Activated T-cell treated with anti-CD3 and anti-CD28 coated beads, Interleukin-2, amount 50 U/mL, for 48 hours (primary cell): ENCODE measurements around the gene EHMT1.
"Not testable (repeated sequence)": the region's sequence is repeated elsewhere in the genome, so short reads cannot be mapped to it uniquely, and the experiment has no call there.

Source experiments
- DNase-seq, 2 experiments: peaks; one replicate each; pipeline ENCODE4 v3.0.0-alpha.2; 2020

Gene EHMT1

DNA sequence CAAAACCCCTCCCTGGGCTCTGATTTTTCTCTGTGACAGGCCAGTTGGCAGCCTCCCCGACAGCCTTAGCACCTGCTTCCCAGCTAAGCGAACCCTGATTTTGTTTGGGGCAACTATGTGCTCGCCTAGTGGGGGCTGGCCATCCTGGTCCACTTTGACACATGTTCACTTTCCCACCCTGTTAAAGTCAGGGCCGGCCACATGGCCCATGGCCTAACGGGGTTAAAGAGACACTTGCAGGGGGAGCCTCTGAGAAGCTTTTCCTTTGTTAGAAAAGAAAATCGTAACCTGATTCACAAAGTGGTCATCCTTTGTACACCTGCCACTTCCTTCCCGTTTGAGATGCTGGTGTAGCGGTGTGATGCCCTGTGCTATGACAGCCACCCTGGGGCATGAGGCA is 257.5 kb downstream of the EHMT1 start:
- DNase-seq = no peak

DNA sequence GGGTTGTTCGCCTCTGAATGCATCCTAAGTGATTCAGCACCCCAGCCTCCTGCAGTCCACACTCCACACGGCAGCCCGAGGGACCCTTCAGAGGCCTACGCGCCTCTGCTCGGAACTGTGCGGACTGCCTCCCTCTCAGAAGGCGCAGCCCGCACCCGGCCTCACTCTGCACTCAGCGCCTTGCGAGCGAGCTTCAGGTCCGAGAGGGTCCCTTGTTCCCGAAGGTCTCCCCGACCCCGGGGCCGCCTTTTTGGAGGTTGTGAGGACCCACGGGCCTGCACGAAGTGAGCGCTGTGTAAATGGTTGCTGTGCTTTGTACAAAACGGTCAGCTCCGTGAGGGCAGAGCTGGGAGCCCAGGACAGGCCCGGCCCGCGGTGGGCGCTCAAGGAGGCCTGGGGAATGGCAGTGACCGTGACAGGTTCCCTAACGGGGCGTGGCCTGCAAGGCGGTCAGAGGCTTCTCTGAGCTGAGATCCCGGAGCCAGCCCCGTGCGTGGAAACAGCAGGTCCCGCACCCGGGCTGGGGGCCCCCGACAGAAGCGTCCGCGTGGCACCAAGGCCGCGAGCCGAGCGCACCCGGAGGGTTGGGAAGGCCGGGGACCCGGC is 258.1 kb downstream of the EHMT1 start:
- DNase-seq = no peak

DNA sequence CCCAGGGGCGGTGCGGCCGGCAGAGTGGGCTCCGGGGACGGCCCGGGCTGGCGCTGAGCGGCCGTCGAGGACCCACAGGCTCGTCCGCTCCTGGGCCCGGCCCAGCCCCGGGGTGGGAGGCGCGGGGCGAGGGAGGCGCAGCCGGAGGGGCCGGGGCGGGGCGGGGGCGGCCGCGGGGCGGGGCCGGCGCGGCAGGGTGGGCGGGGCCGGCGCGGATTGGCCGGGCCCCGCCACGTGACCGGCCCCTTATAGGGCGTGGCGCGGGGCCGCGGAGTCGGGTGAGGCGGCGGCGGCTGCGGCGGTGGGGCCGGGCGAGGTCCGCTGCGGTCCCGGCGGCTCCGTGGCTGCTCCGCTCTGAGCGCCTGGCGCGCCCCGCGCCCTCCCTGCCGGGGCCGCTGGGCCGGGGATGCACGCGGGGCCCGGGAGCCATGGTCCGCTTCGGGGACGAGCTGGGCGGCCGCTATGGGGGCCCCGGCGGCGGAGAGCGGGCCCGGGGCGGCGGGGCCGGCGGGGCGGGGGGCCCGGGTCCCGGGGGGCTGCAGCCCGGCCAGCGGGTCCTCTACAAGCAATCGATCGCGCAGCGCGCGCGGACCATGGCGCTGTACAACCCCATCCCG is 258.8 kb downstream of the EHMT1 start, which contains the start of gene CACNA1B:
TSS of gene CACNA1B (plus strand) at position 277 of the 617 bp plus-strand sequence. CDS start at position 429, 152 bp downstream.
- peak in 1 of 2 experiments; percentile 26 for DNase-seq

DNA sequence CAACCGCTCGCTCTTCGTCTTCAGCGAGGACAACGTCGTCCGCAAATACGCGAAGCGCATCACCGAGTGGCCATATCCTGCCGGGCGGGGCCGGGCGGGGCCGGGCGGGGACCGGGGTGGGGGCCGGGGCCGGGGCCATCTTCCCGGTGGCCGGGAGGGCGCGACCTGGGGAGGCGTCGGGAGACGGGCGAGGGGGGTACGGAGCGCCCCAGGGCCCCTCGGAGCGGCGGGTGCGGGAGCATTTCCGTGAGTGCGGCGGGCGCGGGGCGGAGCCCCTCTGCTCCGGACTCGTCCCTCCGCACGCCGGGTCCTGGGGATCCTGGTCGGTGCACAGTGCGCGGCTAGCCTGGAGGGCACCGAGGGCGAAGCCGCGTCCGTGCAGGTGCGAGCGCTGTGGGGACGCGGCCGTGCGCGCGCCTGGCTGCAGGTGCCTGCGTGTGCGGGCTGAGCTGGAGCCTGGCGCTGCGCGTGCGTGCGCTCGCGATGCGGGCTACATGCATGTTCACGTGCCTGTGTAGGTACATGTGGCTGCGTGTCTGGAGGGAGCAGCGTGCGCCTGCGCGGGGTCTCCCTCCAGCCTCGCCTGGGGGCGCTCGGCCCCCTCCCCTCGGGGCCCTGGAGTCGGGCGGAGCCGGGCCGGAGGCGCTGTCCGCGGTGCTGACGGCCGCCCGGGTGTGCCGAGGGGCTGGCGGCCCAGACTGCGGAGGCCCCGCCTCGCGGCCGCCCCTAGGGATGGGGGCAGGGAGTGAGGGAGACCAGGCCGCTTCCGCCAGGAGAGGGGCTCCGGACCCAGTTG is 259.5 kb downstream of the EHMT1 start:
- DNase-seq = peak; percentile 43 to 58

DNA sequence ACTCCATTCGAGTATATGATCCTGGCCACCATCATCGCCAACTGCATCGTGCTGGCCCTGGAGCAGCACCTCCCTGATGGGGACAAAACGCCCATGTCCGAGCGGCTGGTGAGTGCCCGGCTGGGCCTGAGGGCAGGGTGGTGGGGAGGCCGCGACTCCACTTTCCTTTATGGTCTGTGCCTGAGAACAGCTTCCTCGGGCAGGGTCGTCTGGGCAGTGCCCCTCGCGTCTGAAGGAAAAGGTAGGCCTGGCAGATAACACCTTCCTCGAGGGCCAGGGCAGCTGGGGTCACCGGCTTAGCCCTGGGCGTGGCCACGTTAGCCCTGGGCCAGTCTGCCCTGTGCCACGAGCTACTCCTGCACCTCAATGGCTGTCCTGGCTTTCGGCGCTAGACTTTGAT is 260.2 kb downstream of the EHMT1 start:
- DNase-seq = no peak

DNA sequence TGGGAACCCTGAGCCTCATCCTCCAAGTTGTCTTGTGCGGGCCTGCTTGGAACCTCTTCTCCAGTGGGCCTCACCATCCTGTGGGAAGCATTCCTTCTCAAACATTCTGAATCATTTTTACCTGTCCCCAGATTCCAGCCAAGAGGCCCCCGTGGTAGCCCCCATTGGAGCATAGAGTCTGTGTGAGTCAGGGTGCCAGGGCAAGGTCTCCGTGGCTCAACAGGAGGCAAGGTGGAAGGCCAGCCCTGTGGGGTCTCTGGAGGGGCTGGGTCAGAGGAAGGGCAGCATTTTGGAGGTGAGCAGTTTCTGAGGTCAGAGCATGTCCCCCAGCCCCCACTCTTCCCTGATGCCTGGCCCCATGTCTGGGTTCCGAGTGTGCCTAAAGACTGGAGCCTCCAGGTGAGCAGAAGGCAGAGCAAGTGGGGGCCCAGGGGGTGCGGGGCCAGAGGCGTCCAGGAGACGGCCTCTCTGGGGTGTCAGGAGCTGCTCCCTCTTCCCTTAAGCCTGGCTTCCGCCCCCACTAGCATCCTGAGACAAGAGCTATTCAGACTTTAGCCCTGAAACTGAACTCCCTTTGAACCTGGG is 260.9 kb downstream of the EHMT1 start:
- DNase-seq = no peak

- no peak for DNase-seq
Measured at GRCh38 chr9:137880160-137880975, 261.6 kb downstream of the EHMT1 start.

DNA sequence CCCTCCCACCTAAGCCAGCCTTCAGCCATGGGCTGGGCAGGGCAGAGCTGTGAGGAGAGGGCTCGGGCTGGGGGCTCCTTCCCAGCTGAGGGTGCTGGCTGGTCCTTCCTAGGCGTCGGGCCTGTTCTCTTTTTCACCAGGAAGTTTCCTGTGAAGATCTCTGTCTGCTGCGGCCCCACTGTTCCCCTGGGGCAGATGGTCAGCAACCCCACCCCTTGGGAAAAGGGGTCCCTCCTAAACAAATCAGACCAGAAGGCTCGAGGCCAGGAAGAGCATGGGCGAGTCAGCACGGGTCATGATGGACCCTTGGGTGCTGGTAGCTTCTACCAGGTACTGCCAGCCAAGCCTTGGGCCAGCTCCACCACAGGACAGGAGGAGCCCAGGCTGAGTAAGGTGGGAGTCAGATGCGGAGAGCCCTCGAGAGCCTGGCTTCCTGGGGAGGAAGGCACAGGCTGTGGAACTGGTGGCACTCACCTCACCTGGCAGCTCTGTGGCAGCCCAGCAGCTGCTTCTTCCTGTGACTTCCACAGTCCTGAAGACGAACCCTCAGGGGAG is 262.2 kb downstream of the EHMT1 start:
- DNase-seq = no peak

DNA sequence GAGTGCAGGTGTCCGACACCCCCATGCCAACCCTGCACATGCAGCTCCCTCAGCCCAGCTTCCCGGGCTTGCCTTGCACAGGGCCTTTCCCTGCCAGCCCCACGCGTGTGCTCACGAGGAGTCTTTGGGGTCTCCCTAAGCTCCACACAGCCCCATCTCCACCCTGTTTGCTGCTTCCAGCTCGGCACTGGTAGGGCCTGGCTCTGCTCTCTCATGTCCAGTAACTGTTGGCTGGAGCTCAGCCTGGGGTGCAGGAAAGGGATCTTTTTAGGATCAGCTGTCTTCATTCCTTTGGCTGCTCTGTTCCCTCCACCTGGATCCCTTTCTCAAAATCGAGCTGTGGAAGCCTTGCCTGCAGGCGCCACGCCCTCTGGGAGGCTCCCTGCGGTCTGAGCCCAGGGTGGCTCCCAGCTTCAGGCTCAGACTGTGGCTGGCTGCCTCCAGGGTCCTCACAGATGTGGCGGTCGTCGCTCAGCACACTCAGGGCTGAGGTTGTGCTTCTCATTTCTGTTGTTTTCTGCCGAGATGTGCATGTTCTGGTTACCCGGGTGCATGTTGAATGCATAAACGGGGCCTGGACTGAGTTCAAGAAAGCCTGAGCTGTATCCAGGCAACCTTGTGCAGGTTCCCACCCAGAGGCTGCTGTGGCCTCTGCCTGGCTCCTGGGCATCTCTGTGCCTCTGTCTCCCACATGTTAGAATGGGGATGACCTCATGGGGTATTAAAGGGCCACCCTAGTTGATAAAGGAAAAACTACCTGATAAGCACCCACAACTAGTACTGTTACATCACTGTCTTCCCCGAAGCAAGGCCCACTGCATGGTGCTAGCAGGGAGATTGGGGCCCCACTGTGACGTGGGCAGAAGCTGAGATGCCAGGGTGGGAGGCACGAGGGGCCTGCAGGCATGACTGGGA is 263.0 kb downstream of the EHMT1 start:
- no peak for DNase-seq

GRCh38 chr9:137882506-137882821 is 263.7 kb downstream of the EHMT1 start:
- DNase-seq = no peak

GRCh38 chr9:137883977-137884376 is 265.2 kb downstream of the EHMT1 start:
- DNase-seq = not testable (repeated sequence)

DNA sequence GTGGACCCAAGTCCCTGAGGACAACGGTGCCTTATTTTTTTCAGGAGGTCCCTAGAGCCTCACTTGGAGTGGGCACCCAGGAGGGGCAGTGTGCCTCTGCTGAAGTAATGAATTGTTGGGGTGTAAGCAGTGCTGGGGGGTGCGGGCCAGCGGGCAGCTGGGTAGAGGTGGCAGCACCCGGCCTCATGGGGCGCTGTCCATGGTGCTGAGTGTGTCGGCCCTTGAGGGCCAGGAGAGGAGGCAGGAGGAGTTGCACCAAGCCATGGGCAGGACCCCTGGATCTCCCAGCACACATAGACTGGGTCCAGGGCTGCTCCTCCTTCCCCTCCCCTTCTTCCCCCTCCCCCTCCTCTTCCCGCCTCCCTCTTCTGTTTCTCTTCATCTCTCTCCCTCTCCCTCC is 265.7 kb downstream of the EHMT1 start:
- DNase-seq = peak in 1 of 2 experiments; percentile 31

- DNase-seq = not testable (repeated sequence)
Measured at GRCh38 chr9:137885121-137885520, 266.3 kb downstream of the EHMT1 start.
